ENCODE results near the gene FHOD1.
A peak's percentile ranks its signal among the peaks of the same experiment; 100 is the strongest.

FHOD1 gene

GRCh38 chr16:67280090-67281015, 33.1 kb upstream of the FHOD1 start:
- H3K4me3 ChIP-seq (ENCODE audit: low read depth, low read length) = no peak overlapping the region
- no peak for TF ChIP-seq CTCF (IDR thresholded peaks at IDR 0.05; ENCODE audit: low read depth, low read length)

- peak; percentile 26; the same call in 1 of the 2 replicates for TF ChIP-seq CTCF (IDR thresholded peaks at IDR 0.05; ENCODE audit: low read depth, low read length)
These were observed 32.2 kb upstream of the FHOD1 start, which contains the start of gene PLEKHG4 for GRCh38 chr16:67279296-67280089. Gene PLEKHG4 (plus strand): TSS chr16:67279532. CDS start chr16:67280045, 513 bp downstream.

GRCh38 chr16:67278773-67279295, 31.6 kb upstream of the FHOD1 start:
- no peak for TF ChIP-seq CTCF (IDR thresholded peaks at IDR 0.05; ENCODE audit: low read depth, low read length)
- H3K4me3 ChIP-seq (ENCODE audit: low read depth, low read length) = peak overlapping the region; percentile 54

More at GRCh38 chr16:67279296-67280089, 32.2 kb upstream of the FHOD1 start, which contains the start of gene PLEKHG4:
- peak within 1 kb of the TSS; percentile 54 for H3K4me3 ChIP-seq (ENCODE audit: low read depth, low read length)

DNA sequence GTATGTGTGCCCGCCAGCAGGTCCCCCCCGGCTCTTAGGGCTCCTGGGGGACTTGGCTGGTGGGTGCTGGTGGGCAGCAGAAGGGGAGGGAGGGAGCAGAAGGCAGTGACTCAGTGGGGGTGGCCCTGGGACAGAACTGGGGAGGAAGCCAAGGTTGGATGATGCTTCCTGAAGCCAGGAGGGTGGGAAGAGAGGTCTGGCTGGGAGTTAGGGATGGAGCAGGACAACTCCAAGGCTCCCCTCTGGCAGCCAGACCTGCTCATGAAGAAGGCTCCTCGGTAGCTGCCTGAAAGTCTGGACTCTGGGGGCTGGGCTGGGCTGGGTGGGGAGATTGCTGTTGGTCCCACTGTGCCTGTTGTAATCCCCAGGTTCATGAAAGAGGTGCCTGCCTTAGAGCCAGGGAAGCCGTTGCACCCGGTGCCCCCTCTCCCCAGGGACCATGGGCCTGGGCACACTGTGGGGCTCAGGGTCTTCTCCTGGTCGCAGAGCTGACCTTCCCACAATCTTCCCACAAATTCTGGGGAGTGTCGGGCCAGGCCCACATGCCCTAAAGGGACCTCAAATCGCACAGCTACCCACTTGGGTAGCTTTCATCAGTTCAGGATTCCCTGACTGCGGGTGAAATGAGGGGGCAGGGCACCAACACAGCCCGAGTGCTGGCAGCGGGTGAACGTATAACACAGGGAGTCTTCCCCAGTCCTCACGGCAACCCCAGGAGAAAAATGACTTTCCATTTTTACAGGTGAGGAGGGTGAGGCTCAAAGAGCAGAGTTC, 30.9 kb upstream of the FHOD1 start:
- no peak for TF ChIP-seq CTCF (IDR thresholded peaks at IDR 0.05; ENCODE audit: low read depth, low read length)
- H3K4me3 ChIP-seq (ENCODE audit: low read depth, low read length) = peak overlapping the region; percentile 54

- TF ChIP-seq CTCF (IDR thresholded peaks at IDR 0.05; ENCODE audit: low read depth, low read length) = no peak
- peak overlapping the region; percentile 21; the same call in 1 of the 2 replicates for H3K4me3 ChIP-seq (ENCODE audit: low read depth, low read length)
These were observed 30.2 kb upstream of the FHOD1 start for GRCh38 chr16:67277294-67277998.

DNA sequence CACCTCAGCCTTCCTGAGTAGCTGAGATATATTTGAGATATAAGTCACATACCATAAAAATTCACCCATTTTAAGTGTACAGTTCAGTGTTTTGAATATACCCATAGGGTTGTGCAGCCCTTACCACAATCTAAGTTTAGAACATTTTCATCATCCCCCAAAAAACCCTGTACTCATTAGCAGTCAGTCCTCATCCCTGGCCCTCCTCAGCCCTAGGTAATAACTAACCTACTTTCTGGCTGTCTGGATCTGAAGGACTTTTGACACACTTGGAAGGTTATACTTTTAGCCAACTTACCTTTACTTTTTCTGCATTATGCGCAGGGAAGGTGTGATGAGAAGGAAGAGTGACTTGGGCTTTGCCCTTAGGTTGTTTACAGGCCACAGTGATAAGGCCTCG, 28.0 kb upstream of the FHOD1 start:
- no peak for TF ChIP-seq CTCF (IDR thresholded peaks at IDR 0.05; ENCODE audit: low read depth, low read length)
- H3K4me3 ChIP-seq (ENCODE audit: low read depth, low read length) = no peak overlapping the region
